Spleen (tissue), 11 donors: ENCODE data around the gene CHCHD3. TPM values are rescaled to one million over a fixed set of nuclear protein-coding genes. Genes with fewer than 3 reads are reported as not detected.

Experiments
- DNase-seq: peaks from one replicate; pipeline ENCODE4 v3.0.0-alpha.2; 2020
- H3K27ac ChIP-seq, 8 donors: fragments of 200-600 bp; sonication (generic) in 7 of 8; 1 replicate in 4 of 8; 2 replicates in 4 of 8; pipeline versions ENCODE4 v1.5.0 to v1.8.0; 2016 to 2021; ENCODE audit warnings: inconsistent platforms in 4 of 8, mild to moderate bottlenecking in 4 of 8, moderate library complexity in 1 of 8
- H3K27me3 ChIP-seq, 7 donors: fragments of 200-600 bp; sonication (generic) in 6 of 7; replicated peaks in 1 of 7; 1 replicate in 4 of 7; 2 replicates in 3 of 7; pipeline versions ENCODE4 v1.5.0 to v1.8.0; 2016 to 2021; ENCODE audit warnings: inconsistent platforms in 3 of 7, mild to moderate bottlenecking in 1 of 7
- H3K36me3 ChIP-seq, 6 donors: fragments of 200-600 bp; sonication (generic) in 5 of 6; 1 replicate in 4 of 6; 2 replicates in 2 of 6; pipeline versions ENCODE4 v1.5.0 to v1.8.0; 2016 to 2021; ENCODE audit warnings: inconsistent platforms in 2 of 6
- H3K4me1 ChIP-seq, 6 donors: fragments of 200-600 bp; sonication (generic) in 5 of 6; 1 replicate in 3 of 6; 2 replicates in 3 of 6; pipeline versions ENCODE4 v1.5.0 to v1.8.0; 2016 to 2021; ENCODE audit warnings: inconsistent platforms in 3 of 6
- H3K4me3 ChIP-seq, 8 donors: fragments of 200-600 bp; sonication (generic) in 7 of 8; 1 replicate in 4 of 8; 2 replicates in 4 of 8; pipeline versions ENCODE4 v1.5.0 to v1.8.0; 2016 to 2021; ENCODE audit warnings: inconsistent platforms in 4 of 8, mild to moderate bottlenecking in 4 of 8, moderate library complexity in 2 of 8
- H3K9me3 ChIP-seq, 8 donors: fragments of 200-600 bp; sonication (generic) in 7 of 8; 1 replicate in 4 of 8; 2 replicates in 4 of 8; pipeline versions ENCODE4 v1.5.0 to v1.8.0; 2016 to 2021; ENCODE audit warnings: inconsistent platforms in 4 of 8
- POLR2A ChIP-seq, 3 donors: fragments of 450-650 bp; IDR thresholded peaks; one replicate each; pipeline ENCODE4 v1.5.1; 2017; ENCODE audit warnings: antibody characterized with exemption in 3 of 3, mild to moderate bottlenecking in 1 of 3
- POLR2AphosphoS5 ChIP-seq, 3 donors: sonication (generic); formaldehyde crosslinking; IDR thresholded peaks; one replicate each; pipeline ENCODE4 v1.5.1; 2017; ENCODE audit warnings: antibody characterized with exemption in 3 of 3
- WGBS, 5 donors: extraction: QIAGEN DNeasy Blood & Tissue Kit in 3 of 5; methylation state at CpG; one replicate each; pipeline versions ENCODE4 v1.1.5 to v1.1.7; 2013 to 2018; 5-methylcytosine and 5-hydroxymethylcytosine counted together
- intact Hi-C: fragments of 100-400 bp; cut with DNase I; formaldehyde crosslinking; loops from one replicate; pipeline ENCODE4 v1.15.0; 2023; ENCODE audit warnings: low total_unique reads
- polyA plus RNA-seq, 3 donors: library from polyadenylated mRNA; stranded (reverse); fragments of 200-250 nt; gene quantifications; one replicate each; pipeline ENCODE4 v1.2.1, GENCODE V29; 2013
- total RNA-seq, 7 donors: library from RNA; depleted of rRNA in 3 of 7; stranded (reverse); fragments of >200 nt in 3 of 7; fragmentation: NEBNext Ultra II Directional in 4 of 7; extraction: Animal tissue kit (Norgen Biotek cat#: 25700) in 4 of 7; gene quantifications; one replicate each; pipeline versions ENCODE4 v1.1.0 to v1.2.1, GENCODE V29; 2016 to 2021
- TF ChIP-seq, protein P1 (sequence below), 11 experiments: fragments of 200-600 bp in 7 of 11; fragments of 450-650 bp in 4 of 11; sonication (generic) in 4 of 11; IDR thresholded peaks in 8 of 11; conservative IDR thresholded peaks in 3 of 11; 1 replicate in 7 of 11; 2 replicates in 4 of 11; pipeline versions ENCODE4 v1.4.0 to v1.8.0; 2016 to 2021; ENCODE audit warnings: antibody characterized with exemption in 11 of 11, inconsistent platforms in 4 of 11, mild to moderate bottlenecking in 1 of 11
- donor health status: healthy with polysubstance abuse.
- donor health status: DM: no; HTN: no; CAD: no; lungs with moderate emphysema.
- donor health status: DM: no; HTN: no; CAD: no.
- donor health status: Bipolar disorder and iron deficiency.
- donor health status: healthy.
- donor health status: DM: no; HTN: no; CAD: no.
- donor health status: DM: yes; HTN: yes; CAD: no.

CHCHD3 gene
- total and polyA plus RNA-seq, 10 donors: 18.6 to 60.3 (median 38.8) TPM

DNA sequence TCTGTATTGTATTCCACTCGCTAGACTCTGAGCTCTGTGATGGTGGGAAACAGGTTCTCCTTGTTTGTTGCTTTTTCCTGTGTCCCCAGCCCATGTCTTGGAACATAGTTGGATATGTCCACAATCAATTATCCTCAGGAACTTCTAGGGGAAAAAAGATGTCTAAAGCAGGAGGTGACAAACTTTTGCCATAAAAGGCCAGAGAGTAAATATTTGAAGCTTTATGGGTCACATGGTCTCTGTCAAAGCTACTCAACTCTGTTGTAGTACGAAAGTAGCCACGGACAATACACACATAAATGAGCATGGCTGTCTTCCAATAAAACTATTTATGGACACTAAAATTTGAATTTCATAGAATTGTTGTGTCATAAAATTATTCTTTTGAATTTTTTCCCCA is 220.5 kb downstream of the CHCHD3 start:
- H3K4me3 ChIP-seq: no peak overlapping the region
- intact Hi-C loops: no loop called here
- H3K27ac ChIP-seq: no peak overlapping the region
- peaks cover 0 to 7% (median 0%) of the 10 kb centered on the region in 8 donors for H3K9me3 ChIP-seq
- TF ChIP-seq, protein P1, sequence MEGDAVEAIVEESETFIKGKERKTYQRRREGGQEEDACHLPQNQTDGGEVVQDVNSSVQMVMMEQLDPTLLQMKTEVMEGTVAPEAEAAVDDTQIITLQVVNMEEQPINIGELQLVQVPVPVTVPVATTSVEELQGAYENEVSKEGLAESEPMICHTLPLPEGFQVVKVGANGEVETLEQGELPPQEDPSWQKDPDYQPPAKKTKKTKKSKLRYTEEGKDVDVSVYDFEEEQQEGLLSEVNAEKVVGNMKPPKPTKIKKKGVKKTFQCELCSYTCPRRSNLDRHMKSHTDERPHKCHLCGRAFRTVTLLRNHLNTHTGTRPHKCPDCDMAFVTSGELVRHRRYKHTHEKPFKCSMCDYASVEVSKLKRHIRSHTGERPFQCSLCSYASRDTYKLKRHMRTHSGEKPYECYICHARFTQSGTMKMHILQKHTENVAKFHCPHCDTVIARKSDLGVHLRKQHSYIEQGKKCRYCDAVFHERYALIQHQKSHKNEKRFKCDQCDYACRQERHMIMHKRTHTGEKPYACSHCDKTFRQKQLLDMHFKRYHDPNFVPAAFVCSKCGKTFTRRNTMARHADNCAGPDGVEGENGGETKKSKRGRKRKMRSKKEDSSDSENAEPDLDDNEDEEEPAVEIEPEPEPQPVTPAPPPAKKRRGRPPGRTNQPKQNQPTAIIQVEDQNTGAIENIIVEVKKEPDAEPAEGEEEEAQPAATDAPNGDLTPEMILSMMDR (IDR thresholded peaks at IDR 0.05 in 8 of 11, conservative IDR thresholded peaks at IDR 0.05 in 3 of 11): no peak
- TF ChIP-seq POLR2A (IDR thresholded peaks at IDR 0.05): no peak
- no peak for TF ChIP-seq POLR2AphosphoS5 (IDR thresholded peaks at IDR 0.05)
- H3K27me3 ChIP-seq: no peaks in the 10 kb centered on the region
- DNase-seq: no peak
- peaks cover 0 to 17% (median 9%) of the 10 kb centered on the region in 6 donors for H3K4me1 ChIP-seq
- WGBS, 5 donors: 93 to 97% (median 96%) methylated on average over 3 of the region's 3 CpGs
- H3K36me3 ChIP-seq: peaks cover 0 to 7% (median 0%) of the 10 kb centered on the region in 6 donors

DNA sequence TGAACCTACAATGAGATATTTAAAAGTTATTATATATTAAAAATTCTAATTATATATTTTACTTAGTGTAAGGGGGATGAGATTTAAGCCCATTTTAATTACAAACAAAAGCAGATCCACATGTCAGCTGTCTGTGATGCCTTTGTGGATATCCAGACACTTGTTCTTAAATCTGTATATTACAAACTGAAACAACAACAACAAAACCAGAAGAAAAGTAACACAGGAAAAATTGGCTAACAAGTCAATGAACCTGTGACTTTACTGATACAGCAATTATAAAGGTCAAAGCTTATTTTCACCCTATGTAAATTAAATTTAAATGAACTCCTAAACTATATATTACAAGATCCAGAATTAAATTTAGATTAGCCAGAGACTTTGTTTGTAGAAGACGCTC is 222.7 kb downstream of the CHCHD3 start:
- Histone ChIP-seq H3K27ac (no peak overlapping the region), H3K9me3 (peaks cover 0 to 7% (median 0%) of the 10 kb centered on the region in 8 donors), H3K4me1 (peaks cover 0 to 6% (median 0%) of the 10 kb centered on the region in 6 donors), H3K4me3 (no peak overlapping the region), H3K36me3 (peaks cover 0 to 7% (median 0%) of the 10 kb centered on the region in 6 donors), H3K27me3 (no peaks in the 10 kb centered on the region)
- intact Hi-C loops: no loop called here
- TF ChIP-seq, protein P1 (IDR thresholded peaks at IDR 0.05 in 8 of 11, conservative IDR thresholded peaks at IDR 0.05 in 3 of 11): no peak
- TF ChIP-seq POLR2A (IDR thresholded peaks at IDR 0.05) (no peak), POLR2AphosphoS5 (IDR thresholded peaks at IDR 0.05) (no peak)
- DNase-seq: no peak
- 67 to 82% (median 70%) methylated on average over 1 of the region's 1 CpG for WGBS, 5 donors

DNA sequence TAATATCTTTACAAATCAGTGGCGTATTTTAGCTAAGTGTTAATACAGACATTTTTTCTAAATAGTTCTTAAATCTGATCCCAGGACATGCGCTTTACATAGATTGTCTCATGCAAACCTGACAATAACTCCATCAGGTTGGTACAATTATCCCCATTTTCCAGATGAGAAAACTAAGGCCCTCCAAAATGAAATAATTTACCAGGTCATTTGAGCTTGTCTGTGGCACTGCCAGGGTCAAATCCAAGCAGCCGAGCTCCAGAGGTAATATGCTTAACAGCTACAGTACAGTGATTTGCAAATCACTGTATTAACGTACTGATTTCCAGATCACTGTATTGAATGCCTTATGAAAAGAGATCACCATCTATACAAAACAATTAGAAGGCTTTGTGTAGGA is 223.1 kb downstream of the CHCHD3 start:
- intact Hi-C loops: no loop called here
- peaks cover 0 to 6% (median 0%) of the 10 kb centered on the region in 6 donors for H3K4me1 ChIP-seq
- H3K9me3 ChIP-seq: peaks cover 0 to 7% (median 0%) of the 10 kb centered on the region in 8 donors
- no peak overlapping the region for H3K27ac ChIP-seq
- H3K27me3 ChIP-seq: no peaks in the 10 kb centered on the region
- DNase-seq: no peak
- H3K4me3 ChIP-seq: no peak overlapping the region
- peaks cover 0 to 7% (median 0%) of the 10 kb centered on the region in 6 donors for H3K36me3 ChIP-seq
- 94 to 98% (median 95%) methylated on average over 4 of the region's 4 CpGs for WGBS, 5 donors
- TF ChIP-seq, protein P1 (IDR thresholded peaks at IDR 0.05 in 8 of 11, conservative IDR thresholded peaks at IDR 0.05 in 3 of 11): no peak
- no peak for TF ChIP-seq POLR2AphosphoS5 (IDR thresholded peaks at IDR 0.05)
- TF ChIP-seq POLR2A (IDR thresholded peaks at IDR 0.05): no peak

DNA sequence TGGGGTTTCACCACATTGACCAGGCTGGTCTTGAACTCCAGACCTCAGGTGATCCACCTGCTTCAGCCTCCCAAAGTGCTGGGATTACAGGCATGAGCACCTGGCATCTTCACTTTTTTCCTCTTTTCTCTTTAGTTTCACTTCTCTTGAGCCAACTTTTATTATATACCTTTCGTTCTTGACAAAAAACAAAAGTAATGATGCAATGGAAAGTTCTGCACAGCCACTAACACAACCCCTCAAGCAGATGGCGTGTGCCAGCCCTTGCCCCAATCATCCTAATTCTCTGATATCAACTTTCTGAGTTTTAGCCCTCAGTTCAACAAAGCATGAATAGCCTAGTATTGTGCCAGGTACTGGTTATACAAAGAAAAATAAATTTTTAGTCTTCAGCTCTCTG is 223.6 kb downstream of the CHCHD3 start:
- TF ChIP-seq POLR2A (IDR thresholded peaks at IDR 0.05): no peak
- no peak for TF ChIP-seq POLR2AphosphoS5 (IDR thresholded peaks at IDR 0.05)
- TF ChIP-seq, protein P1 (IDR thresholded peaks at IDR 0.05 in 8 of 11, conservative IDR thresholded peaks at IDR 0.05 in 3 of 11): no peak
- H3K36me3 ChIP-seq: peaks cover 0 to 6% (median 0%) of the 10 kb centered on the region in 6 donors
- WGBS, 5 donors: 74 to 83% (median 77%) methylated on average over 2 of the region's 2 CpGs
- DNase-seq: no peak
- H3K9me3 ChIP-seq: peaks cover 0 to 4% (median 0%) of the 10 kb centered on the region in 8 donors
- H3K4me3 ChIP-seq: no peak overlapping the region
- peaks cover 0 to 6% (median 0%) of the 10 kb centered on the region in 6 donors for H3K4me1 ChIP-seq
- no peaks in the 10 kb centered on the region for H3K27me3 ChIP-seq
- intact Hi-C loops: no loop called here
- no peak overlapping the region for H3K27ac ChIP-seq
